ENCODE measurements around the gene SIK3.

Gene SIK3

DNA sequence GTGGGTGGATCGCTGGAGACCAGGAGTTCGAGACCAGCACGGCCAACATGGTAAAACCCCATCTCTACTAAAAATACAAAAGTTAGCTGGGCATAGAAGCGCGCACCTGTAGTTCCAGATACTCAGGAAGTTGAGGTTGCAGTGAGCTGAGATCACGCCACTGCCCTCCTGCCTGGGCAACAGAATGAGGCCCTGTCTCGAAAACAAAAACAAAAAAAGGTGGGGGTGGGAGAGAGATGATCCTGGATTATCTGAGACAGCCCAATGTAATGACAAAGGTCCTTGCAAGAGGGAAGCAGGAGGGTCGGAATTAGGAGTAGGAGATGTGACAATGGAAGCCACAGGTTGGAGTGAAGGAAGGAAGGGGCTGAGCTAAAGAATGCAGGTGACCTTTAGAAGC, 173.2 kb downstream of the SIK3 start:
- no peak for DNase-seq

DNA sequence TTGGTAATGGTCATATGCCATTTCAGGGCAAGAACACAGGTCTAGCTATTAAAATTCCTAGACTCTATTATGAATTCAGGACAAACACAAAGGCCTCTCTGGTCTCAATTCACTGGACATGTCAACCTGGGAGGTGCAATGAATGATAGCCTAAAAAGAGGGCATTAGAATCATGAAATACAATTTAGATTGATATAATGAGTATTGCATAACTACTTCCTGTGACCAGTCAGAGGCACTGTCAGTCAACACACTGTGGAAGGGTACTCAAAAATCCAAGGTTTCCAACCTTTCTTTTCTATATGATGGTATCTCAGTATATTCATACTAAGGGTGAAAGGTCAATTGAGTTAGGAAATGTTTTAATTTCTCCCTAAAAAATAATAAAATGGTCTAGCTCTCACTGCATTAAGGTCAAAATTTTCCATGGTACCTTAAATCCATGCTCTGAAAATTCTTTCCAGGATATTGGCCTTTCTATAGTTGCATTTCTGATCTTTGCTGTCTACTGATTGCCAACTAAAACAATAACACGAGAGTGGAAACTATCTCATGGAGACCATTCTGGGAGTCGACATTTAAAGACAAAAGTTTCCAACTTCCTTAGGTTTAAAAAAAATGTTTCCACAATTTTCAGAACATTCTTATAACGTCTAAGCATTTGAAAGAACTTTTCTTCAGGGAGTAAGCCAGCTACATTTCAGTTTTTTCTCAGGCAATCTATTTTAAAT, 179.1 kb downstream of the SIK3 start:
- no peak for DNase-seq

DNA sequence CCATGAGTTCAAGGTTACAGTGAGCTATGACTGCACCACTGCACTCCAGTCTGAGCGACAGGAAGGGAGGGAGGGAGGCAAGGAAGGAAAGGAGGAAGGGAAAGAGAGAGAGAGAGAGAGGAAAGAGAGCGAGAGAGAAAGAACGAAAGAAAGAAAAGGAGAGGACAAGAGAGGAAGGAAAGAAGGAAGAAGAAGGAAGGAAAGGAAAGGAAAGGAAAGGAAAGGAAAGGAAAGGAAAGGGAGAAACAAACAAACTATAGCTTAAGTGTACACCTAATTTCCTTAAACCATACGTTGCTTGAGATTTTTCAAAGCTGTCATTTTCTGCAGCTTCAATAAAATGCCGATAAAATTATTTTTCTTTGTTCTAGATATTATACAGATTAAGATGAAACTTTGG, 180.6 kb downstream of the SIK3 start:
- no peak for DNase-seq

DNA sequence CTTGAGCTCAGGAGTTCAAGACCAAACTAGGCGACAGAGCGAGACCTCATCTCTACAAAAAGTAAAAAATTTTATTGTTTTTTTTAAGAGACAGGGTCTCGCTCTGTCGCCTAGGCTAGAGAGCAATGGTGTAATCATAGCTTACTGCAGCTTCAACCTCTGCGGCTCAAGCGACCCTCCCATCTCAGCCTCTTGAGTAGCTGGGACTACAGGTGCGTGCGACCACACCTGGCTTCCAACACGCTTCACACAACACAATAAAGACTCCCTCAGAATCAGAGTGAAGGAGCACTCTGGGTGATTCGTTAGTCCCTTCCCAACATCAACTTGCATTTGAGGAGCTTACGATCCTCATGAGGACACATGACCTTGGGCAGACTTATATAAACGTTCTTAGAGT, 181.3 kb downstream of the SIK3 start:
- no peak for DNase-seq

DNA sequence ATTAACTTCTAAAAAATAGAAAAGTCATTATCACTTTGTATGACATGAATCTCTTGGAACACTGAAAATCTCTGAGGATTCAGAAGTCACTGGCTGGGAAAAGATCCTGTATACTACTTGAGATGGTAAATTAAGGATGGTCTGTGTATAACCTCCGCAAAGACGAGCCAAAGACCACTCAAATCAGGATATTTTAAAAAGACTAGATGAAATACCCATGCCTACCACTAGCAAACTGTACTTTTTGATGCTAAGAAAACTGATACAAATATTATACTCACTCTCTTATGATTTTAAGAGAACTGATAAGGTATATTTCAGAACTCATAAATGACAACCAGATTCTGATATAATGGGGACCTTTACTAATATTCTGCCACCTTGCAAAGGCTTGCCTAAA, 182.2 kb downstream of the SIK3 start:
- no peak for DNase-seq

DNA sequence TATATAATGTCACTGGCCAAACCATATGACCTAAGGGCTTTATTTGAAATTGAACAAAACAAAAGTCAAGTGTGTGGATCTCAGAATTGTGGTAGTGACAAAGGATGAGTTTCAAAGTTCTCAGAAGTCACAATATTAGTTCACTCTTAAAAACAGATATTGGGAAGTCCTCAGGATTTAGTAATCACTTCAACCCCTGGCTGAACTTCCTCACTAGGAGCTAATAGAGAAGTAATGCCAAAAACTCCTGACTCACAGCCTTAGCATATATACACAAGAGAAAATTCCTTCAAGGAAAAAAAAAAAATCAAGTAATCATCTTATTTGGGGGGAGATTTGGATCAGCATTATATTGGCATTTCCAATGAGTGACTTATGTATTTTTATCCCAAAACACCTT, 185.2 kb downstream of the SIK3 start:
- DNase-seq: no peak

DNA sequence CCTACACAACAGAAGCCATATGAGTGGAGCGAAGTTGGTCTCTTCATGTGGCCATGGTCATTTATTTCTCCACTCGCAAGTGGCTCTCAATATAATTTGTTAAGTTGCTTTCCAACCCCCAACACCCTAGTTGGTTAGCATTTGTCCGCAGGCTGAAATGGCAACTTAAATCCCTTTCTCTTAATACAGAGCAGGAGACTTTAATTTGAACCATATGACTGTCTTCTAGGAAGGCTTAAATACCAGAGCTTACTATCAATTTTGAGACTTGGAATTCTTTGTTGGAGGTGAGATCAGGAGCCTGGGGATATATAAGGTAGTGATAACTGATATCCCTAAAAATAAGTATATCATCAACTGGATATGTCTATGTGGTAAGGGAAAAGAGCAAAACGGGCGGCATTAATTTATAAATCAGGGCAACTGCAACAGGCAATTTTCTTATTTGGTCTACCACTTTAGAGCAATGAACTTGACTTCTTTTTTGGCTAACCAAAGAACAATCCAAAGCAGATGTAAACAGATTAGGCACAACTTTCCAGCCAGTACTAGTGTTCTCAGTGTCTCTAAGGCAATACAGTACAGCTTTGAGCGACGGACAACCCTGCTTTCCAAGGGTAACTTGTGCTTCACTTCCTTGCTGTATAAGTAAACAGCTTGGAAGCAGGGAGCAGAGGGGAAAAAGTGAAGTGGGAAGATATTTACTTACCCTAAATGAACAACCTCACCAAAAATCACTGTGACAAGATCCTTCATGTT, 186.1 kb downstream of the SIK3 start:
- DNase-seq: no peak

DNA sequence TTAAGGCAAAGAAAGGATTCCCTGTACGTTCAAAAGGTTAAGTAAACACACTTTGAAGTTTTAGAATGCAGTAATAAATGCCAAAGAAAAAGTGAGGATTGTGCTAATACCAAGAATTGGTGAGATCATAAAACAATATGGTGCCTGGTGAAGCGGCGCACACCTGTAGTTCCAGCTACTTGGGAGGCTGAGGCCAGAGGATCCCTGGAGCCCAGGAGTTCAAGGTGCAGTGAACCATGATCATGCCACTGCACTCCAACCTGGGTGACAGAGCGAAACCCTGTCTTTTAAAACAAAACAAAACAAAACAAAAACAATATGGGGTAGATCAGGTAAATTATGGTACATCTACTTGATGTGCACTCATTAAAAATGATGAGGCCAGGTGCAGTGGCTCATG, 187.4 kb downstream of the SIK3 start:
- DNase-seq: no peak

DNA sequence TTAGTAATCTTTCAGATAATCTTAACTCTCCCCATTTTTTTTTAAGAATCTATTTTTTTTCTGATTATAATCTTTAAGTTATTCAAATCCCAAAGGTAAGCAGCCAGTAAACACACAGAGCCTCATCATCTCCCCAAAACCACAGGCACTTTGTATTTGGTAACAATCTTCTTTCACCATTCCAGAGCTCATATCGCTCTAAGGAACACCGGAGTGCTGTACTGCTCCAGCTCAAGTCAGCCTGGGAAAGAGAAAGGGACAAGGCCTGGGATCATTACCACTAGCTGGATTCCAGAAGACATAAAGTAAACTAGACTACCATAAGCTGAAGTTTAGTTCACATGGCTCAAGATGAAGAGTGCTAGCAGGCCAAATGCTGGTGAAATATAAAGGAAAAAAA, 187.8 kb downstream of the SIK3 start:
- DNase-seq: no peak

DNA sequence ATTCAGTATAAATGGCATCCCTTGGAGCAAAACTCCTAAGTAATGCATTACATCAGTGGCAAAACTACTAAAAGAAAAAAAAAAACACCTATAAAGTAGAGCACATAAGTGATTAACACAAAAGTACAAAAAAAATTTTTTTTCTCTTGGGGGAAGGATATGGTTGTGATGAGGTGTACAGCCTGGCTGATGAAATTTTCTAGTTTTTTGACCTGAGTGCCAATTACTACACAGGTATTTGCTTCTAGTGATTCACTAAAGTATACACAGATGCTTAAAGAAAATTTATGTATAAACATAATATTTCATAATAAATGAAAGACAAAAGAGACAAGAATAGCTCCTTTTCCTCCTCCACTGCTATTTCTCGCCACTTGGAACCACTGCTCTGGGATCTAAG, 189.0 kb downstream of the SIK3 start:
- no peak for DNase-seq

DNA sequence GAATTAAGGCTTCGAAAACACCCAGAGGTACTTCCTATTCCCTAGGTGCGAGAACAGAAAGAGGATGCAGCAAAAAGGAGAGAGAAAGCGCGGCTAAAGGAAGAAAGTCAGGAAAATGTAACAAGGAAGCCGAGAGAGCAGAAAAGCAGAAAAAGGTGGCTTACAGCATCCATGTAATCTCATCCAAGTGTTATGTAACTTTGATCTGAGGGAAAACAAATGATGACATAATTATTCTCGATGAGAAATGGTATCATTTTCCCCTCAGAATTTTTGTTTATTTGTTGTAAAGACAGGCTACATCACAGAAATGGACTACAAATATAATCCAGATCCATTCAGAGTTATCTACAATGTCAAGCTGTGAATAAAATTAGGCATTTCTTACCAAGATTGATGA, 191.7 kb downstream of the SIK3 start:
- DNase-seq: no peak

DNA sequence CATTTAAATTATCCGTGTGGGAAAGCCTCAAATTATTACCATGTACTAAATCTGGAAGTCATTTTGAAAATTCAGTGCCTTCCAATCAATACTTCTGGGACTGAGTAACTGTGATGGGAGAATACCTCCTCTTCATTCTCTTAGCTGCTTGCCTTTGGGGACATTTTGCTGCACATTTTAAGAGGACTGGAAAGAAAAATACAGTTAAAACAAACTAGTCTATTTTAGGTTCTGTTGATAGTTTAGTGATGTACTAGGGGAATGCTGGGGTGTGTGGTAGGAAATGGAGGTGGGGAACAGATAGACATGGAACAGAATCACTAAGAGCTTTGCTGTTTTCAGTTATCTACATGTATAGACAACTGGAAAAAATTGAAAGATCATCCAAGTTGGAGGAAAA, 195.1 kb downstream of the SIK3 start:
- DNase-seq: no peak

DNA sequence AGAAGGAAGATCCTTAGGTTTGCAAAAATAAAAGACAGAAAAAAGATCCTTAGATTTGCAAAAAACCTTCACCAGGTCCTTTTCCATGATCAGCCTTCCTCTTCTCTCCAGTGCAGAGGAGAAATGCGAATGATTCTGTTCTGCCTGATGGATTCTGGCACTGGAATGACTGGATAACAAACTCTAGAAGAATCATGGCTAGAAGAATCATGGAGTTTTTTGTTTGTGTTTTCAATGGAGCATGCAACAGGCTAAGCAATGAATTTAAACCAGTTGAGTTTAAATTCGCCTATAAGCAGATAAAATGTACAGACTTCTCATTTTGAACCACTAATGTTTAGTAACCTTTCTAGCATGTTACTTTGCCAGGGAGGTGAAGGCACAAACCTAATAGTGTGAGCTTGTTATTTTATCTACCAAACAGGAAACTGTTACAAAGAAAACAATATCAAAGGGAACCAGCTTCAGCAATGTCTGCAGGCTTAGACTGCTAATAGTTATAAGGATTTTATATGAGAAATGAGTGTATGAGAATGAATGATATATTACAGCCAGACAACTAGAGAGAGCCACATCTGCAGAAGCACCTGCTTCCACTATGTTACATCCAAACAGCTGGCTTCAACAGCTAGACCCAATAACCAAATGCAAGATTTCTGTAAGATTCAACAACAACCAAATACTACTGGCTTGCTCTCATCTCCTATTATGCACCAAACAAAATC, 196.1 kb downstream of the SIK3 start:
- no peak for DNase-seq

DNA sequence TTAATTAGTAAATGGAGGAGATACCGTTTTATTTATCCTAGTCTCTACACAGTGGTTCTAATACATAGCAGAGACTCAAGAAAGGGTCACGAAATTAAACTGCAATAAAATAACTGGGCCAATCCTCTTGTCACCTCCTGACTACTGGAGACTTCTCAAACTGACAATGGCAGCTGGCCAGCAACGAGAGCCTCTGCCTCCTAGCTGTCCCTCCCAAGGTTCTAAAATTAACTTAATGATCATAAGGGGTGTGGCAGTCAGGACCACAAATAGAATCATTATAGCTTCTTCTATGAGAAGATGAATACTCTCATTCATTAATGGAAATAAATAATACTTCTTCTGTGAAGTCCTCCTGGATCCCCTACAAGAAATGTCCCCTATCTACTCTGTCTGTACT, 197.0 kb downstream of the SIK3 start:
- no peak for DNase-seq

DNA sequence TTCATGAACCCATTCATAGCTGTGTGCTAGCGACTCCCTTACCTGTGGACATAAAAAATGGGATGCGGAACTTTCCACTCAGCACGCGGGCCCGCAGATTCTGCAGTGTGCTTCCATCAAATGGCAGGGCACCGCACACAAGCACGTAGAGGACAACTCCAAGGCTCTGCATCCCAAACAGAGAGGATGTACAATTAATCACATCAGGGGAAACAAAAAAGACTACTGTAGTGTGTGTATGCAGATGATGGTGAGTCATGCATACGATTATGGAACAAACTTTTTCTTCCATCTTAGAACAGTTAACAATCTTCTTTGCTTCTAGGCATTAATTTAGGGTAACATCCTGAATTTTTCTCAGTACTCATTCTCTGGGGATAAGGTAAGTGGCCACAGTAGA, 202.0 kb downstream of the SIK3 start:
- no peak for DNase-seq

DNA sequence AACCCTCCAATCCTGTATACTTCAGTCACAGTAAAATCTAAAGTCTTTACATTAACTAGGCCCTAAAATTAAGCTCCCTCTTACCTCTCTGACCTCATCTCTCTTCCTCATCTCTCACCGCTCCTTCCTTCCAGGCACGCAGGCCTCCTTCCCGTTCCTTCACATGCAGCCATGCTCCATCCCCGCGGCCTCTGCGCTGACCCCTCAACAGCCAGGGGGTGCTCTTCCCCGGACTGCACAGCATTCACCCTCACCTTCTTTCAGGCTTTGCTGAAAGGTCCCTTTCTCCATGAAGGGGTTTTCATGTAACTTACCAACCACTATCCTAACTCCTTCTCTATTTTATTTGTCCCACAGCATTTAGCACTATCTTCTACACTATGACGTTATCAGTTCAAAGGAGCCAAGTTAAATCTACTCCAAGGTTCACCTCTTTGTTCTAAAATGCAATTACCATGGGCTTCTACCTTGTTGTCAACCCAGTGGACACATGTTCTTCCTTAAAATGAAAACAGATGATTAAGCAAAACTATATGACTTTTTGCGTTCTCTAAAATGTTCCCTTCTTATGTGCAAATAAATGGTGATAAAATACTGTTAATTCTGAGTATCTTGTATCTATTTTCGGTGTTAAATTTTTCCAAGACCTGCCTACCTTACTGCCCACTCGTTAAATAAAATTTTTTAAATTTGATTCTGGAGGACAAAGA, 203.0 kb downstream of the SIK3 start:
- no peak for DNase-seq

DNA sequence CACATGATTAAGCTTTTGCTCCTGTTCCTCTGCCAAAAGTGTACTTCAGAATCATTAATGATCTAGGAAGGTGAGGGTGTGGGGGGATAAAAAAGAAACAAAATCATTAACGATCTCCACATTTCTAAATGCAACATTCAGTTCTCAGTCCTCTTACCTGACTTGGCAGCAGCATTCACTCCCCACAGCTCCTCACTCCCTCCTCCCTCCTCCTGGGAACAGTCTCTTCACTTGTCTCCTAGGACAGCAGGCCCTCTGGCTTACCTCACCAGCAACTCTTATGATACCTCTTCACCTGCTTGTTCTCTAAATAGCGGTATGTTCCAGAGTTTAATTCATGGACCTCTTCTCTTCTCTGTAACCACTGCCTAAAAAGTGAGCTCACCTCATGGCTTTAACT, 204.3 kb downstream of the SIK3 start:
- peak; percentile 71 for DNase-seq

DNA sequence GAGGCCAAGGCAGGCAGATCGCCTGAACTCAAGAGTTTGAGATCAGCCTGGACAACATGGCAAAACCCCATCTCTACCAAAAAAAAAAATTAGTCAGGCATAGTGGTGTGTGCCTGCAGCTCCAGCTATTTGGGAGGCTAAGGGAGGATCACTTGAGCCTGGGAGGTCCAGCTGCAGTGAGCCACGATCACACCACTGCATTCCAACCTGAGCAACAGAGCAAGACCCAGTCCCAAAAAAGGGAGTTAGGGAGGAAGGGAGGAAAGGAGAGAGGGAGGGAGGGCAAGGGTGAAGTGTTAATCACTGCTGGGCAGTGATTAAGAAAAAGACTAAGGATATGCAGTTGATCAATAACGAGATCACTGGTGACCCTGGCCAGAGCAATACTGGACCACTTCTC, 204.8 kb downstream of the SIK3 start:
- DNase-seq: no peak

DNA sequence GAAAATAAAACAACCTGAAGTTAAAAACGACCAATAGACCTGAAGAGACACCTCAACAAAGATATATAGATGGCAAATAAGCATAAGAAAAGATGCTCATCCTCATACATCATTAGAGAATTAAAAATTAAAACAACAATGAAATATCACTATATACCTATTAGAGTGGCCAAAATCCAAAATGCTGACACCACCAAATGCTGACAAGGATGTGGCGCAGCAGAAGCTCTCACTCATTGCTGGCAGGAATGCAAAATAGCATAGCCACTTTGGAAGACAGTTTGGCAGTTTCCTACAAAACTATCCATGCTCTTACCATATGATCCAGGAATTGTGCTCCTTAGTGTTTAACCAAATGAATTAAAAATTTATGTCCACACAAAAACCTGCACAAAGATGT, 205.9 kb downstream of the SIK3 start:
- DNase-seq: no peak

DNA sequence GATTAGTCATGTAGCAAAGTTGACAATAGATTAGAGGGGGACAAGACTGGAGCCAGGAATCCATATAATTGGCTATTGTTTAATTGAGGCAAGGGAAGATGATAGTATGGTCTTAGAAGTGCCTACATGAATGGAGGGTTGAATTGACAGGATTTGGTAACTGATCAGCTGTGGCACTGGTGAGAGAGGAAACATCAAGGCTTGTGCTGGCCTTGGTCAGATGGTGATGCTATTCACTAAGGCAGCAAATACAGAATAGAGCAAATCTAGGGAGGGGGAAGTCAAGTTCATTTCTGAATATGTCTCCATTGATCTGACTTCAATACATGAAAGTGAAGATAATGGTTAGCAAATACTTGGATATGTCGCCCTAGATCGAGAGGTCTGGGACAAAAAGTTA, 206.5 kb downstream of the SIK3 start:
- DNase-seq: no peak

DNA sequence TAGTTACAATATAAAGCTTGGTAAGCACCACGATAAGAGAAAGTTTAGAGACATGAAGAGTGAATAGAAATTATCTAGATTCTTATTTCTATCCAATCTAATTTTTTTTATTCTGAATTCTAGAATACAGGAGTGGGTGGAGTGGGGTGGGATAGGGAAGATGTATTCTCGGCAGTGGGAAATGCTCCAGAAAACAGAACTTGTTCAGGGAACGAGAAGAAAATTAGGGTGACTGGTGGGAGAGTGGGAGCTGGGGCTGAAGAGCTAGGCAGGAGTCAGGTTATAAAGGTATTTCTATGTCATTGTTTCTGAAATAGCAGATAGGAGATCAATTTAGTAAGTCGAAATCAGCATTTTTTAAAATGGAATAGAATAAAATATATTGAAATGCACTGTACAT, 207.6 kb downstream of the SIK3 start:
- no peak for DNase-seq

DNA sequence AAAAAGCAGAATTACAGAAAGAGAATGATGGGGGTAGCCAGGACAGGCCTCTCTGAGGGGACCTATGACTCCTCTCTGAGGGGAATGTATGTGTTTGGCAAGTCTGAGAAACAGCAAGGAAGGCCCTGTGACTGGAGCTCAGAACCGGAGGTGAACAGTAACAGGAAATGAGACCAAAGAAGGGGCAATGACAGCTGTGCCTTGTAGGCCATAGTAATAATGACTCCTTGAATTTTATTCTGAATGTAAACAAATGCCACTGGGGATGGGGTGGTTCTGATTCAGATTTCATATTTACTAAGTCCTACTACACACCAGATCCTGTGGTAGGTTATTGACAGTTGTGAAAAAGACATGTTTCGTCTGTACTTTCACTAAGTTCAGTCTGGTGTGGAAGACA, 208.0 kb downstream of the SIK3 start:
- DNase-seq: no peak

DNA sequence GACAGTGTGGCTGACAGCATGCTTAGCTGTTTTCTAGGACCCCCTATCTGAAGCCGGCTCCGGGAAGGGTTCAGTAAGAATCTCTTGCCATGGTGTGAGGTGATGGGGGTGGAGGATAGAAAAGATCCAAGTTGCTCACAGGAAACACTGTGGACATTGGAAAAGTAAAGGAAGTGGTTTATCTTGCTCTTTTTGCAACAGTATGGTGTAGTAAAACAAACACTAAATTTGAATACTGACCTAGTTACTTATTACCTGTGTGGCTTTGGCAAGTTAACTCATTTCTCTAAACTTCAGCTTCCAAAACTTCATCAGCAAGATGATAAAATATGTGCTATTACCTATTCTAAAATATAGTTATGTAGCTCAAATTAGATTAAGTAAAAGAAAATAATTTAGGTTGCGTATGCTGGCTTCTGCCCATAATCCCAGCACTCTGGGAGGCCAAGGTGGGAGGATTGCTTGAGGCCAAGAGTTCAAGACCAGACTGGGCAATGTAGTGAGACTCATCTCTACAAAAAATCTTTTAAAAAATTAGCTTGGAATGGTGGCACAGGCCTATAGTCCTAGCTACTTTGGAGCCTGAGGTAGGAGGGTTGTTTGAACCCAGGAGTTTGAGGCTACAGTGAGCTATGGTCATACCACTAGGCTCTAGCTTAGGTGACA, 209.2 kb downstream of the SIK3 start:
- DNase-seq: no peak

All from NCI-H1105 treated with DMSO at 0.1 percent for 48 hours (cell line).